SK-N-SH (cell line): ENCODE data around the gene FIGN. TPM values are rescaled to one million over a fixed set of nuclear protein-coding genes. Genes with fewer than 3 reads are reported as not detected.

Experiments
- CTCF ChIA-PET: fragments of 300-600, 350-600 bp; formaldehyde crosslinking; extraction: SDS; loops from one replicate; lab custom pipeline; 2021; lab: Yijun Ruan, JAX
- POLR2A ChIA-PET: fragments of 350-600 bp; sonication (Branson Sonifier 250); formaldehyde crosslinking; extraction: SDS; loops from one replicate; lab custom pipeline; 2020; ENCODE audit warnings: antibody characterized with exemption, inconsistent platforms; lab: Yijun Ruan, JAX
- DNase-seq: peaks from one replicate; pipeline ENCODE4 v3.0.0; 2012
- H2AFZ ChIP-seq: fragments of 200-600 bp; sonication (generic); 2 replicates; pipeline ENCODE4 v1.8.1; 2016; ENCODE audit warnings: antibody characterized with exemption, mild to moderate bottlenecking, low read depth
- H3F3A ChIP-seq: fragments of 200-600 bp; sonication (generic); replicated peaks from 2 replicates; pipeline ENCODE3; 2016; ENCODE audit warnings: antibody characterized with exemption, mild to moderate bottlenecking; ENCODE audit not compliant: insufficient read depth
- H3K27ac ChIP-seq, 2 experiments: fragments of 200-500 bp in 1 of 2; fragments of 200-600 bp in 1 of 2; sonication (Bioruptor generic) in 1 of 2; sonication (generic), shearing (Covaris generic) in 1 of 2; 2 replicates each; pipeline versions ENCODE4 v1.5.1 to v1.6.1; 2014 to 2016; ENCODE audit warnings: low read depth in 2 of 2, inconsistent platforms in 1 of 2, low read length in 1 of 2, mild to moderate bottlenecking in 1 of 2, mixed read lengths in 1 of 2
- H3K27me3 ChIP-seq: fragments of 200-600 bp; sonication (generic), shearing (Covaris generic); 2 replicates; pipeline ENCODE4 v1.6.1; 2016; ENCODE audit warnings: mixed run types; ENCODE audit not compliant: insufficient read depth
- H3K36me3 ChIP-seq, 2 experiments: fragments of 200-500 bp in 1 of 2; fragments of 200-600 bp in 1 of 2; sonication (Bioruptor generic) in 1 of 2; sonication (generic) in 1 of 2; replicated peaks in 1 of 2; 2 replicates each; pipeline versions ENCODE3 to v1.5.1; 2014 to 2016; ENCODE audit warnings: low read length in 1 of 2, mild to moderate bottlenecking in 1 of 2; ENCODE audit not compliant: insufficient read depth in 2 of 2, control insufficient read depth in 1 of 2
- H3K4me1 ChIP-seq, 2 experiments: fragments of 200-500 bp in 1 of 2; fragments of 200-600 bp in 1 of 2; sonication (Bioruptor generic) in 1 of 2; sonication (generic), shearing (Covaris generic) in 1 of 2; 2 replicates each; pipeline versions ENCODE4 v1.5.1 to v1.6.1; 2014 to 2016; ENCODE audit warnings: low read depth in 1 of 2, low read length in 1 of 2, mixed run types in 1 of 2; ENCODE audit not compliant: insufficient read depth in 2 of 2, control insufficient read depth in 1 of 2
- H3K4me2 ChIP-seq: fragments of 200-600 bp; sonication (generic), shearing (Covaris generic); 2 replicates; pipeline ENCODE4 v1.6.1; 2017; ENCODE audit warnings: mixed run types
- H3K4me3 ChIP-seq, 2 experiments: fragments of 200-500 bp in 1 of 2; fragments of 200-600 bp in 1 of 2; sonication (Bioruptor generic) in 1 of 2; sonication (generic), shearing (Covaris generic) in 1 of 2; 2 replicates each; pipeline versions ENCODE4 v1.5.1 to v1.8.1; 2014 to 2016; ENCODE audit warnings: low read depth in 2 of 2, inconsistent platforms in 1 of 2, low read length in 1 of 2, mild to moderate bottlenecking in 1 of 2, mixed read lengths in 1 of 2, moderate library complexity in 1 of 2
- H3K79me2 ChIP-seq: fragments of 200-600 bp; sonication (generic); 2 replicates; pipeline ENCODE4 v1.8.1; 2017; ENCODE audit warnings: mild to moderate bottlenecking; ENCODE audit not compliant: insufficient read depth
- H3K9ac ChIP-seq: fragments of 200-600 bp; sonication (generic); 2 replicates; pipeline ENCODE4 v1.6.1; 2017; ENCODE audit warnings: mixed run types
- H3K9me2 ChIP-seq: fragments of 200-600 bp; sonication (generic); 2 replicates; pipeline ENCODE4 v1.6.1; 2017; ENCODE audit warnings: mixed run types
- H3K9me3 ChIP-seq: fragments of 200-600 bp; sonication (generic); 2 replicates; pipeline ENCODE4 v1.6.1; 2017; ENCODE audit warnings: mixed run types, mild to moderate bottlenecking, moderate library complexity
- H4K20me1 ChIP-seq: fragments of 200-600 bp; sonication (generic); 2 replicates; pipeline ENCODE4 v1.6.1; 2017; ENCODE audit warnings: mild to moderate bottlenecking, mixed run types; ENCODE audit not compliant: insufficient read depth
- EZH2phosphoT487 ChIP-seq: fragments of 200-600 bp; sonication (generic); IDR thresholded peaks from 2 replicates; pipeline ENCODE4 v1.6.1; 2017; ENCODE audit warnings: low read depth, mixed run types, mild to moderate bottlenecking, antibody characterized with exemption, moderate library complexity, borderline replicate concordance
- FOSL2 ChIP-seq: IDR thresholded peaks from 2 replicates; pipeline ENCODE4 v1.4.0; 2012; ENCODE audit warnings: low read depth, mild to moderate bottlenecking, moderate library complexity, borderline replicate concordance
- FOXJ3 ChIP-seq: sonication (generic); formaldehyde crosslinking; IDR thresholded peaks from 2 replicates; pipeline ENCODE4 v1.5.1; 2020; ENCODE audit warnings: mild to moderate bottlenecking, missing genetic modification reagents
- GATA2 ChIP-seq: sonication (generic); formaldehyde crosslinking; IDR thresholded peaks from 2 replicates; pipeline ENCODE4 v1.5.0; 2020; ENCODE audit warnings: mild to moderate bottlenecking, missing genetic modification reagents
- IRF3 ChIP-seq: fragments of 150-350 bp; IDR thresholded peaks from 2 replicates; pipeline ENCODE4 v1.6.1; 2016; ENCODE audit warnings: mild to moderate bottlenecking, low read depth, low read length
- NRF1 ChIP-seq: IDR thresholded peaks from 2 replicates; pipeline ENCODE4 v1.6.1; 2012; ENCODE audit warnings: low read depth, mild to moderate bottlenecking, low read length
- REST ChIP-seq: IDR thresholded peaks from 2 replicates; pipeline ENCODE4 v1.6.1; 2012; ENCODE audit warnings: mild to moderate bottlenecking, low read depth, low read length, moderate library complexity
- YY1 ChIP-seq: IDR thresholded peaks from 2 replicates; pipeline ENCODE4 v1.4.0; 2012; ENCODE audit warnings: low read depth, mild to moderate bottlenecking
- ZBTB33 ChIP-seq: IDR thresholded peaks from 2 replicates; pipeline ENCODE4 v1.4.0; 2012; ENCODE audit warnings: low read depth, borderline replicate concordance
- WGBS: methylation state at CpG from one replicate; pipeline ENCODE4 v1.1.6; 2017; ENCODE audit warnings: low lambda C conversion rate; 5-methylcytosine and 5-hydroxymethylcytosine counted together
- polyA plus RNA-seq, 3 experiments: library from polyadenylated mRNA; depleted of rRNA; stranded (reverse); fragments of >200 nt; gene quantifications; 2 replicates each; pipeline ENCODE4 v1.2.3, GENCODE V29; 2012

FIGN gene
- polyA plus RNA-seq, 1 of the 3 experiments (the other 2 are of a cell fraction): 0.74 TPM

GRCh38 chr2:163708265-163708664, 27.5 kb downstream of the FIGN start:
- no peaks in the 10 kb centered on the region for H3K9me2 ChIP-seq
- TF ChIP-seq NRF1: no peak
- no peak for TF ChIP-seq ZBTB33
- TF ChIP-seq EZH2phosphoT487: no peak
- TF ChIP-seq FOSL2: no peak
- H3K27ac ChIP-seq: no peak overlapping the region
- no peaks in the 10 kb centered on the region for H3F3A ChIP-seq
- no peak overlapping the region for H2AFZ ChIP-seq
- no peak overlapping the region for H3K4me2 ChIP-seq
- peaks cover 0 to 9% of the 10 kb centered on the region in 2 experiments; a peak in 2 of 4 replicates for H3K4me1 ChIP-seq
- H3K4me3 ChIP-seq: no peak overlapping the region
- CTCF ChIA-PET: no interaction called here
- no peaks in the 10 kb centered on the region for H4K20me1 ChIP-seq
- no peaks in the 10 kb centered on the region for H3K9me3 ChIP-seq
- no peak overlapping the region for H3K9ac ChIP-seq
- H3K79me2 ChIP-seq: no peaks in the 10 kb centered on the region
- no peaks in the 10 kb centered on the region for H3K27me3 ChIP-seq
- no peak for DNase-seq
- POLR2A ChIA-PET: no interaction called here
- WGBS: 97% methylated on average over 4 of the region's 4 CpGs
- no peaks in the 10 kb centered on the region for H3K36me3 ChIP-seq

GRCh38 chr2:163703386-163703785, 32.4 kb downstream of the FIGN start:
- no peaks in the 10 kb centered on the region for H3K9me2 ChIP-seq
- no peaks in the 10 kb centered on the region for H3K36me3 ChIP-seq
- H3K4me3 ChIP-seq: no peak overlapping the region
- H3F3A ChIP-seq: no peaks in the 10 kb centered on the region
- CTCF ChIA-PET: interaction anchor here (1.1 kb wide), 2 partner anchors 10 to 90 kb away, joined by 3 to 4 read pairs; no protein-coding TSS in a partner anchor
- H3K27ac ChIP-seq: no peak overlapping the region
- no peak overlapping the region for H3K4me2 ChIP-seq
- no peaks in the 10 kb centered on the region for H4K20me1 ChIP-seq
- H3K27me3 ChIP-seq: no peaks in the 10 kb centered on the region
- no peaks in the 10 kb centered on the region for H3K9me3 ChIP-seq
- TF ChIP-seq IRF3: no peak
- TF ChIP-seq GATA2 (CRISPR knock-in tag): no peak
- TF ChIP-seq FOXJ3 (CRISPR knock-in tag): no peak
- TF ChIP-seq YY1: no peak
- TF ChIP-seq REST: no peak
- WGBS: 95% methylated on average over 1 of the region's 1 CpG
- POLR2A ChIA-PET: no interaction called here
- H3K4me1 ChIP-seq: peaks cover 0 to 6% of the 10 kb centered on the region in 2 experiments; a peak in 2 of 4 replicates
- no peak overlapping the region for H3K9ac ChIP-seq
- no peaks in the 10 kb centered on the region for H3K79me2 ChIP-seq
- H2AFZ ChIP-seq: no peak overlapping the region
- DNase-seq: no peak
